ENCODE results near the gene ADIRF. TPM values are rescaled to one million over a fixed set of nuclear protein-coding genes. Genes with fewer than 3 reads are reported as not detected.

Gene ADIRF
- total RNA-seq, 1 donor from 2014 or later = not detected

GRCh38 chr10:86964847-86965190, 3.5 kb upstream of the ADIRF start:
- Mint-ChIP-seq H3K36me3 (ENCODE audit: unreplicated experiment) (no peaks in the 10 kb centered on the region), H3K4me3 (ENCODE audit: unreplicated experiment) (no peak overlapping the region), H3K27me3 (ENCODE audit: unreplicated experiment) (peaks cover 12% of the 10 kb centered on the region), H3K4me1 (ENCODE audit: low read depth, unreplicated experiment) (peaks cover 25% of the 10 kb centered on the region), H3K27ac (ENCODE audit: unreplicated experiment) (peak overlapping the region; percentile 13), H3K9me3 (ENCODE audit: unreplicated experiment) (peaks cover 9% of the 10 kb centered on the region)
- no peak for TF ChIP-seq CTCF (IDR thresholded peaks at IDR 0.05; ENCODE audit: partially characterized antibody, unreplicated experiment)
- no peak for DNase-seq

GRCh38 chr10:86965986-86966654, 2.2 kb upstream of the ADIRF start:
- no peak for TF ChIP-seq CTCF (IDR thresholded peaks at IDR 0.05; ENCODE audit: partially characterized antibody, unreplicated experiment)
- no peak for DNase-seq
- Mint-ChIP-seq H3K4me3 (ENCODE audit: unreplicated experiment) (no peak overlapping the region), H3K4me1 (ENCODE audit: low read depth, unreplicated experiment) (peaks cover 28% of the 10 kb centered on the region), H3K27me3 (ENCODE audit: unreplicated experiment) (peaks cover 14% of the 10 kb centered on the region), H3K27ac (ENCODE audit: unreplicated experiment) (peak overlapping the region; percentile 90), H3K9me3 (ENCODE audit: unreplicated experiment) (peaks cover 11% of the 10 kb centered on the region), H3K36me3 (ENCODE audit: unreplicated experiment) (no peaks in the 10 kb centered on the region)

GRCh38 chr10:86967481-86967941, 771 bp upstream of the ADIRF start:
- Mint-ChIP-seq H3K27me3 (ENCODE audit: unreplicated experiment) (peaks cover 18% of the 10 kb centered on the region), H3K4me3 (ENCODE audit: unreplicated experiment) (peak overlapping the region; percentile 28), H3K4me1 (ENCODE audit: low read depth, unreplicated experiment) (peaks cover 28% of the 10 kb centered on the region), H3K9me3 (ENCODE audit: unreplicated experiment) (peaks cover 9% of the 10 kb centered on the region), H3K27ac (ENCODE audit: unreplicated experiment) (peak overlapping the region; percentile 90), H3K36me3 (ENCODE audit: unreplicated experiment) (no peaks in the 10 kb centered on the region)
- no peak for DNase-seq
- no peak for TF ChIP-seq CTCF (IDR thresholded peaks at IDR 0.05; ENCODE audit: partially characterized antibody, unreplicated experiment)

GRCh38 chr10:86968994-86969355, 693 bp downstream of the ADIRF start:
- Mint-ChIP-seq H3K4me1 (ENCODE audit: low read depth, unreplicated experiment) (peaks cover 28% of the 10 kb centered on the region), H3K9me3 (ENCODE audit: unreplicated experiment) (peaks cover 12% of the 10 kb centered on the region), H3K36me3 (ENCODE audit: unreplicated experiment) (no peaks in the 10 kb centered on the region), H3K27me3 (ENCODE audit: unreplicated experiment) (peaks cover 18% of the 10 kb centered on the region), H3K4me3 (ENCODE audit: unreplicated experiment) (no peak overlapping the region), H3K27ac (ENCODE audit: unreplicated experiment) (no peak overlapping the region)
- no peak for TF ChIP-seq CTCF (IDR thresholded peaks at IDR 0.05; ENCODE audit: partially characterized antibody, unreplicated experiment)
- DNase-seq = no peak

GRCh38 chr10:86969421-86970041, 1.2 kb downstream of the ADIRF start:
- Mint-ChIP-seq H3K4me1 (ENCODE audit: low read depth, unreplicated experiment) (peaks cover 28% of the 10 kb centered on the region), H3K27ac (ENCODE audit: unreplicated experiment) (no peak overlapping the region), H3K36me3 (ENCODE audit: unreplicated experiment) (no peaks in the 10 kb centered on the region), H3K9me3 (ENCODE audit: unreplicated experiment) (peaks cover 13% of the 10 kb centered on the region), H3K27me3 (ENCODE audit: unreplicated experiment) (peaks cover 18% of the 10 kb centered on the region), H3K4me3 (ENCODE audit: unreplicated experiment) (no peak overlapping the region)
- DNase-seq = no peak
- no peak for TF ChIP-seq CTCF (IDR thresholded peaks at IDR 0.05; ENCODE audit: partially characterized antibody, unreplicated experiment)

Measured in glutamatergic neuron (in vitro differentiated cells).